ENCODE results near the gene LGI1.

The LGI1 gene

DNA sequence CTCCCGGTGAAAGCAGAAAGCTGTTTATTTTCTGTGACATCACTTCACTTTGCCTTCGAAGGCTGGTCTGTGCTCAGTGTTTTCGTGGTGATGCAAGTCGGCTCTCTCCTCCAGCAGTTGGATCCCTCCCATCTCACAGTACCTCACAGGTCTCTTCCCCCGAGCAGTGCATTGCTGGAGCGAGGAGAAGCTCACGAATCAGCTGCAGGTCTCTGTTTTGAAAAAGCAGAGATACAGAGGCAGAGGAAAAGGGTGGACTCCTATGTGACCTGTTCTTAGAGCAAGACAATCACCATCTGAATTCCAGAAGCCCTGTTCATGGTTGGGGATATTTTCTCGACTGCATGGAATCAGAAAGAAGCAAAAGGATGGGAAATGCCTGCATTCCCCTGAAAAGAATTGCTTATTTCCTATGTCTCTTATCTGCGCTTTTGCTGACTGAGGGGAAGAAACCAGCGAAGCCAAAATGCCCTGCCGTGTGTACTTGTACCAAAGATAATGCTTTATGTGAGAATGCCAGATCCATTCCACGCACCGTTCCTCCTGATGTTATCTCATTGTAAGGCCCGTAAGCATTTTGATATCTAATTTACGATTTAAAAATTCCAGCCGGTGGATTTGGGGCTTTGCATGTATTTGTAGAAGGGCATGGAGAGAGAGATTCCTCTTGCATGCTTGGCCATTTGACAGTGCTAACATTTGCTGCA, at the start of gene LGI1:
Gene LGI1 (plus strand): TSS at position 136 of the 707 bp plus-strand sequence. CDS start 209 bp downstream, at position 345.
- H3K27ac Mint-ChIP-seq, result peak within 1 kb of the TSS; percentile 41
- no peaks in the 10 kb centered on the region for H3K4me1 Mint-ChIP-seq
- H3K4me3 Mint-ChIP-seq, result no peak within 1 kb of the TSS
- ATAC-seq (no peak), DNase-seq (ENCODE audit: low spot score in 2 of 2) (no peak)
- no peaks in the 10 kb centered on the region for H3K36me3 Mint-ChIP-seq
- no peaks in the 10 kb centered on the region for H3K9me3 Mint-ChIP-seq

DNA sequence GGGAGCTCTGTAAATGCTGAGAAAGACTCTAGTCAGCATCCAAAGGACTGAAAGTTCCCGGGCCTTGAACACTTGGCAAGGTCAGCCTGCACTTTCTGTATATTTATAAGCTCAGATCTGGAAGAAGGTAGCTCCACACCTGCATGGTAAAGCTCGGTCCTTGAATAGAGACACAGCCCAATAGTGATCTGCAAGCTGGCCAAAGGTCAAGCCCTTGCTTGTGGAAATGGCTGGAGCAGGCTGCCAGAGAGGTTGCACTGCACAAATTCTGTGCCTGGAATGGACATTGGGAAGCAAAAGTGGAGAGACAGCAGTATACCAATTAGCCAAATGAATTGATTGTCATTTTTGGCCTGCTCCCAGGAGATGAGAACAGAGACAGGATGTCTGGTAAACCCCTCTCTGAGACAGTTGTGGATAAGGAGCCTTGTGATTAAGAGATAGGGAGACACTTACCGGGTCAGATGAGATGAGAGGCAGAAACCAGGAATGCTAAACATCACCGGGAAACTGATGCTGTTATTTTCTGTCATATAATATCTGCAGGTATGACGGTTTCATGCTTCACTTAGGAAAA, 47.3 kb upstream of the LGI1 start:
- no peaks in the 10 kb centered on the region for H3K36me3 Mint-ChIP-seq
- no peak overlapping the region for H3K4me3 Mint-ChIP-seq

DNA sequence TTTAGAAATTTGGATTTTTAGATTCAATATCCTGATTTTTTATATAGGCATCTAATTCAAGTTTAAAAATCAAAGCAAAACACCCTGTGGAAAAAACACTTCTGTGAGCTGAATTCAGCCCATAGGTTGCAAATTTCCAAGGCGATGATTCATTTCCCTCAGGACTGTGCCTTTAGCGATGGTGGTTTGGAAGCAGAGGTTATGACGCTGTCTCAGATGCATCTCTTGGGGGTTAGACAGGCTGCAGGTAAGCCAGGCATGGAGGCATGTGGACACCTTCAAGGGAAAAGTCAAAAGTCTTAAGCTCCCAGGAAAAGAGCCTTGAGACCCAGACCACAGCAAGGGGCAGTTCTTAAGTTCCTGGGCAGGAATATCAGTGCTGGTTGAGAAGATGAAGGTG, 45.8 kb upstream of the LGI1 start:
- Mint-ChIP-seq H3K9me3 (no peaks in the 10 kb centered on the region), H3K36me3 (no peaks in the 10 kb centered on the region), H3K27ac (no peak overlapping the region), H3K4me3 (no peak overlapping the region), H3K4me1 (no peaks in the 10 kb centered on the region)
- ATAC-seq (no peak), DNase-seq (ENCODE audit: low spot score in 2 of 2) (no peak)

More for the DNA sequence above, 47.3 kb upstream of the LGI1 start:
- DNase-seq (ENCODE audit: low spot score in 2 of 2) (no peak), ATAC-seq (no peak)
- Mint-ChIP-seq H3K27ac (no peak overlapping the region), H3K4me1 (no peaks in the 10 kb centered on the region), H3K9me3 (no peaks in the 10 kb centered on the region)

DNA sequence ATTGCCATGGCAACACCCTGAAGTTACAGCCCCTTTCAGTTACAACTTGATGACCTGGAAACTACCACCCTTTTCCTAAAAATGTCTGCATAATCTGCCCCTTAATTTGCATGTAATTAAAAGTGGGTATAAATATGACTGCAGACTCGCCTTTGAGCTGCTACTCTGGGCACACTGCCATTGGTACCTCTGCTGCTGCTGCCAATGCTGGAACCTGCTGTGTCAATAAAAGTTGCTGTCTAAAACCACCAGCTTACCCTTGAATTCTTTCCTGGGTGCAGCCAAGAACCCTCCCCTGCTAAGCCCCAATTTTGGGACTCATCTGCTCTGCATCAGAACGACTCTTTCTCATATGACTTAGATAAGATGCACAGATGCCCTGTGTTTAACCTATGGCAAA, 45.1 kb upstream of the LGI1 start:
- Mint-ChIP-seq H3K27ac (no peak overlapping the region), H3K9me3 (no peaks in the 10 kb centered on the region), H3K4me3 (no peak overlapping the region), H3K4me1 (no peaks in the 10 kb centered on the region), H3K36me3 (no peaks in the 10 kb centered on the region)
- no peak for DNase-seq (ENCODE audit: low spot score in 2 of 2)
- ATAC-seq, result no peak

DNA sequence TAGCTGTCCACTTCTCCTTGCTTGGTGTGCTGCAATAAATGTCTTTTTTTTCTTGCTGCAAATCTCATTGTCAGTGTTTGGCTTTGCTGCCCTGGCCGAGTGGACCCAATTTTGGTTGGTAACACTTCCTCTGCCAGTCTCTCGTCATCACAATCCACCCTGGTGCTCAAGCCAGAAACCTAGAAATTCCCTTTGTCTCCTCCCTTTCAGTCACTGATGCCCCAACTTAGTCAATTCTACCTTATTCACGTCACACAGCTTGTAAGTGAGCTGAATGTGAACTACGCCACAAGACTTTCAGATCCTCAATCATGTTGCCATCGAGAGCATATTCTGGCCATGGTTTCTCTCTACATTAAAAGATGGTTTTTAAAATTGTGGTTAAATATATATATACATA, 42.4 kb upstream of the LGI1 start:
- Mint-ChIP-seq H3K4me3 (no peak overlapping the region), H3K9me3 (no peaks in the 10 kb centered on the region), H3K27ac (no peak overlapping the region), H3K4me1 (no peaks in the 10 kb centered on the region), H3K36me3 (no peaks in the 10 kb centered on the region)
- ATAC-seq (no peak), DNase-seq (ENCODE audit: low spot score in 2 of 2) (no peak)

DNA sequence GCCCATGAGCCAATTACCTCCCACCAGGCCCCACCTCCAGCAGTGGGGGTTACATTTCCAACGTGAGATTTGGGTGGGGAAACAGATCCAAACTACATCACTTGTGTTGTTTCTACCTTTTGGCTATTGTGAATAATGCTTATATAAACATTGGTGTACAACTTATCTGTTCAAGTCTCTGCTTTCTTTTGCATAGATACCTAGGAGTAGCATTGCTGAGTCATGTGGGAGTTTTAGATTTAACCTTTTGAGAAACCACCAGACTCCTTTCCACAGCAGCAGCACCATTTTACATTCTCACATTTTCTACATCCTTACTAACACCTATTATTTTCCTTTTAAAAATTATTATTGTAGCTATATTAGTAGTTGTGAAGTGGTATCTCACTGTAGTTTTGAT, 41.0 kb upstream of the LGI1 start:
- no peak overlapping the region for H3K4me3 Mint-ChIP-seq
- DNase-seq (ENCODE audit: low spot score in 2 of 2) (no peak), ATAC-seq (no peak)
- no peaks in the 10 kb centered on the region for H3K4me1 Mint-ChIP-seq
- H3K36me3 Mint-ChIP-seq, result no peaks in the 10 kb centered on the region
- no peaks in the 10 kb centered on the region for H3K9me3 Mint-ChIP-seq
- H3K27ac Mint-ChIP-seq, result no peak overlapping the region

DNA sequence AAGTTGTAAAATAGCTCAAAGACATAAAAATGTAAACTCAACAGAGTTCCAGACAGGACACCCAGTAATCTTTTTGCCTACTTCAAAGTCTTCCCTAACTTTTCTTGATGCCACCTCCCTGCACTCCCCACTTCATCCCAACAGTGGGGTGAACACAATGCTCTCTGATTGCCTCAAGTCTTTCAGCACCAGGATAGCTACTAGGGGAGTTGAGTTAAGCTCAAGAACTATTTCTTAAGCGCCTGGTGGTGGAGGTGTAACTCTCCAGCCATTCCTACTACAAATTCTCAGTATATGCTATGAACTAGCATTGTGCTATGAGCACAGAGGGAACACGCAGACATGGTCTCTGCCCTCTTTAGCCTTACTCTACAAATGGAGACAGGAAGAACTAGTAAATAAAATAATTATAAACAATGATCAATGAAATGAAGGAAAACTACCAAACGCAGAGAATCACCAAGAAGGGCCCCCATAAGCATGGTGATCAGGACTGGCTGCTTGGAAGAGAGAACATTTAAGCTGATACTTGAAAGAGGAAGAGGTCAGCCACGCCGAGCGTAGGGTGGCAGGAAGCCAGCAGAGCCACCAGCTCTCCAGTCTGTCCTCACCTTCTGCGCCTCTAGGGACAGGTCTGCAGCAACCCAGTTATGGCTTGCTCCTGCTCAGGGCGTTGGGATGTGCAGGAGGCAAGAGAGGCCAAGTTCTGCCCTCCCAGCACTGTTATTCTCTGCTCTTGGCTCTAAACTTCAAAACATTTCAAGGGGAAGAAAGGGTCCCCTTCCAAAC, 38.6 kb upstream of the LGI1 start:
- DNase-seq (ENCODE audit: low spot score in 2 of 2) (no peak), ATAC-seq (peak; percentile 37)
- Mint-ChIP-seq H3K9me3 (no peaks in the 10 kb centered on the region), H3K27ac (no peak overlapping the region), H3K4me1 (no peaks in the 10 kb centered on the region), H3K4me3 (no peak overlapping the region), H3K36me3 (no peaks in the 10 kb centered on the region)

DNA sequence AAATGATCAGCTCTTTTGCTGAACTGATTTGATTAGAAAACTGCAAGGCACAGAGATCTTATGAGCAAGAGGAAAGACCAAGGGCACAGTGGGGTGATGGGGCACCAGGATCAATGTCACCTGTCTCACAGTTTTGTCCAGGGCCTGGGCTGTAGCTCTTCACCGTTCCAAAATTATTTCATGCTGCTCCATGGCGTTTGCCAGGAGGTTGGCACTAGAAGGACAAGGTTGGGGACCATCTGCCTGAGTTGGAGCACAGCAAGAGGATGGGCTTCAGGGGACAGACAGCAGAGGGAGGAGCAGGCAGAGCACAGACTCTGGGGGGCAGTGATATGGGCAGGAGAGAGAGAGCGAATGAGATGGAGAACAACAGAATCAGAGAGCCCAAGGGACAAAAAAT, 37.8 kb upstream of the LGI1 start:
- Mint-ChIP-seq H3K9me3 (no peaks in the 10 kb centered on the region), H3K27ac (no peak overlapping the region), H3K4me1 (no peaks in the 10 kb centered on the region), H3K4me3 (no peak overlapping the region), H3K36me3 (no peaks in the 10 kb centered on the region)
- ATAC-seq (no peak), DNase-seq (ENCODE audit: low spot score in 2 of 2) (no peak)

DNA sequence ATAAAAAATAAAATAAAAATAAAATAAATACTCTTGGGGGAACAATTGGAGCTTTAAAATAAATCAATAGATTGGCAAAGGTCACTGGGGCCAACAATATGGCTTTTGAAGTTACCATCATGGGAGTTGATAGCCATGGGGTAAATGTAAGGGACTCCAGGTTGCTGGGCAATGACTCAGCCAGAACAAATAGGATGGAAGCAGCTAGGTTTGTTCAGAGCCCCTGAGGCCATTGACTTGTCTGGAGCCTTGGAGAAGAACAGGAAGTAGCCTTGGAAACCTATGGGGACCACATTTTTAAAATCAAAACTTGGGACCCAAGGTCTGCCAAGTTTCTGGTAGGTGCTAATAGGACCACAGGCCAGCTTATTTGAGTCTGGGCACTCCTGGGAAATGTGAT, 35.2 kb upstream of the LGI1 start:
- ATAC-seq (no peak), DNase-seq (ENCODE audit: low spot score in 2 of 2) (no peak)
- H3K9me3 Mint-ChIP-seq, result no peaks in the 10 kb centered on the region
- H3K4me1 Mint-ChIP-seq, result no peaks in the 10 kb centered on the region
- H3K36me3 Mint-ChIP-seq, result no peaks in the 10 kb centered on the region
- H3K27ac Mint-ChIP-seq, result no peak overlapping the region
- no peak overlapping the region for H3K4me3 Mint-ChIP-seq

DNA sequence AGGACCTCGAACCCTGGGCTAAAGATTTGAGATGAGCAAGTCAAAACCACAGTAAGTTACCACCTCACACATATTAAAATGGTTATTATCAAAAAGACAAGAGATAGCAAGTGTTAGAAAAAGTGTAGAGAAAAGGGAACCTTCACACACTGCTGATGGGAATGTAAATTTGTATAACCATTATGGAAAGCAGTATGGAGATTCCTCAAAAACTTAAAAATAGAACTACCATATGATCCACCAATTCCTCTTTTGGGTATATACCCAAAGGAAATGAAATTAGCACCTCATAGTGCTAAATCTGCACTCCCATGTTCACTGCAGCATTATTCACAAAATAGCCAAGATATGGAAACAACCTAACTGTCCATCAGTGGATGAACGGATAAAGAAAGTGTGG, 34.6 kb upstream of the LGI1 start:
- Mint-ChIP-seq H3K4me1 (no peaks in the 10 kb centered on the region), H3K27ac (no peak overlapping the region), H3K36me3 (no peaks in the 10 kb centered on the region), H3K4me3 (no peak overlapping the region), H3K9me3 (no peaks in the 10 kb centered on the region)
- DNase-seq (ENCODE audit: low spot score in 2 of 2), result no peak
- no peak for ATAC-seq

DNA sequence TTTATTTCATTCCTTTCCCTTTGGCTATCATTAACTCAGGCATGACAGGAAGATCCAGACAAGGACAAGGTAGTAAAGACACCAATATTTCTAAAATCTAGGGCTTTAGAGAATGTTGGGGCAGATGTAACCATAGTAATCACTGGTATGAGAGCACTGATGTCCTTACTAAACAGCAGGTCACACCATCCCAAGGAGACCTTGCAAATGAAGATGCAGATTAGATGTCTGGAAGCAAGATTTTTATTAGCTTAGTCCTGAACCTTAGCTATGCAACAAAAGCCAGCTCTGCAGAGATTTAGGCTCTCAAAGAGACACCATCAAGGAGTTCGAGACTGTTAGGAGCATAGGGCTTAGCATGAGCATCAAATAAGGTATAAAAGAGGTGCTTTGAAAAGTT, 31.7 kb upstream of the LGI1 start:
- ATAC-seq, result no peak
- no peak for DNase-seq (ENCODE audit: low spot score in 2 of 2)
- Mint-ChIP-seq H3K9me3 (no peaks in the 10 kb centered on the region), H3K4me1 (no peaks in the 10 kb centered on the region), H3K4me3 (no peak overlapping the region), H3K27ac (no peak overlapping the region), H3K36me3 (no peaks in the 10 kb centered on the region)

DNA sequence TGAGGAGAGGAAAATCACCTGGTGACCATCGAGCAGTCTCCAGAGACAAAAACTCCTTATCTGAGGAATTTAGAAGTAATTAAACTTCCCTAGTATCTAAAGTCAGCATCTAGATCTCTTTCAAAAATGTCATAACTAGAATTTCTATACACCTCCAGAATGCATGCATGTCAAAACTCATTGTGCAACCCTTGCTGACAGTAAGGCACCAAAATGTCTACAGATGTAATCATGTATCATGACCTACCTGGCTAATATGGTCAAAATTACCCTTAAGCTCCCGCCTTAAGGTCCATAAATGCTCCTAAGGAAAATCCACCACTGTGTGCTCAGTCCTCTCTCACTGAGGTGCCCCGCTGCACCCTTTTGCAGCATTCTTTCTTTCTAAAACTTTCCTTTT, 16.4 kb upstream of the LGI1 start:
- no peak for DNase-seq (ENCODE audit: low spot score in 2 of 2)
- Mint-ChIP-seq H3K9me3 (no peaks in the 10 kb centered on the region), H3K4me3 (no peak overlapping the region)

DNA sequence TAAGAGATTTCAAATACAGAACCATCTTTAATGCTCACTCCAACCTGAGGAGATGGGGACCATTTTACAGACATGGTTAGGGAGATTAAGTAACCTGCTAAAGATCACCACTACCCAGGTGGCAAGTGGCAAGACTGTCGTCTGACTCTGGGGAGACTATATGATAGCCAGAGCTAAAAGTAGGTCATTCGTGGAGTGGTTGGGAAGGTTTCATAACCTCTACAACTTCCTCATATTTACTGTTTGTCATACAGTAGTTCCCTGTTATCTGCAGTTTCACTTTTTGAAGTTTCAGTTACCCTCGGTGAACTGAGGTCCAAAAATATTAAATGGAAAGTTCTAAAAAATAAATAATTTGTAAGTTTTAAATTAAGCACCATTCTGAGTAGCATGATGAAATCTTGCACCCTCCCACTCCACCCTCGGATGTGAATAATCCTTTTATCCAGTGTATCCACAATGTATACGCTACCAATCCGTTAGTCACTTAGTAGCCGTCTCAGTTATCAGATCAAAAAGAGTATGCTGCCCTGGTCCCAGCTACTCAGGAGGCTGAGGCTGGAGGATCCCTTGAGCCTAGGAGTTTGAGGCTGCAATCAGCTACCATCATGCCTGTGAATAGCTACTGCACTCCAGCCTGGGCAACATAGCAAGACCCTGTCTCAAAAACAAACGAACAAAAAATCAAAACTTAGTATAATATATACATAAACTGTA, 14.9 kb upstream of the LGI1 start:
- no peak overlapping the region for H3K4me3 Mint-ChIP-seq
- no peak for DNase-seq (ENCODE audit: low spot score in 2 of 2)
- no peaks in the 10 kb centered on the region for H3K9me3 Mint-ChIP-seq
- no peaks in the 10 kb centered on the region for H3K4me1 Mint-ChIP-seq
- H3K27ac Mint-ChIP-seq, result no peak overlapping the region
- no peak for ATAC-seq
- no peaks in the 10 kb centered on the region for H3K36me3 Mint-ChIP-seq

More for the DNA sequence above, 16.4 kb upstream of the LGI1 start:
- Mint-ChIP-seq H3K4me1 (no peaks in the 10 kb centered on the region), H3K36me3 (no peaks in the 10 kb centered on the region), H3K27ac (no peak overlapping the region)
- ATAC-seq, result no peak

DNA sequence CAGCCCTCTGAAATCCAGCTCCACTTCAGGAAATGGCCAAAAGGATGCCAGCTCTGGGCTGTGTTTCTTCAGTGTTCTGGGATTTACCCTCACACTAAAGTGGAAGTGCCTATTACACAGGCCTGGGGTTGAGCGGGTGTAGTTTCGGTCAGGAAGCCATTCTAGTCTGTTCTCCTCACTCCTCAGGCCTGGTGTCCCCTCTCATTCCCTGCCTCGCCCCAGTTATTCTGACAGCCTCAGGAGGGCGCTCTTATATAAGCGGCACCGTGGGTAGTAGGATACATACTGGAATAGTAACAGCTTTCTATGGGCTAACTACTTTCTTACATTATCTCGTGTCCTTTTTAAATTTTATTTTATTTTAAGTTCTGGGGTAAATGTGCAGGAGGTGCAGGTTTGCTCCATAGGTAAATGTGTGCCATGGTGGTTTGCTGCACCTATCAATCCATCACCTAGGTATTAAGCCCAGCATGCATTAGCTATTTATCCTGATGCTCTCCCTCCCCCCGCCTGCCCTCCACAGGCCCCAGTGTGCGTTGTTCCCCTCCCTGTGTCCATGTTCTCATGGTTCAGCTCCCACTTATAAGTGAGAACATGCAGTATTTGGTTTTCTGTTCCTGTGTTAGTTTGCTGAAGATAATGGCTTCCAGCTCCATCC, 12.2 kb upstream of the LGI1 start:
- no peak overlapping the region for H3K27ac Mint-ChIP-seq
- no peaks in the 10 kb centered on the region for H3K4me1 Mint-ChIP-seq
- no peak for DNase-seq (ENCODE audit: low spot score in 2 of 2)
- no peaks in the 10 kb centered on the region for H3K36me3 Mint-ChIP-seq
- no peak overlapping the region for H3K4me3 Mint-ChIP-seq
- ATAC-seq, result no peak
- no peaks in the 10 kb centered on the region for H3K9me3 Mint-ChIP-seq

DNA sequence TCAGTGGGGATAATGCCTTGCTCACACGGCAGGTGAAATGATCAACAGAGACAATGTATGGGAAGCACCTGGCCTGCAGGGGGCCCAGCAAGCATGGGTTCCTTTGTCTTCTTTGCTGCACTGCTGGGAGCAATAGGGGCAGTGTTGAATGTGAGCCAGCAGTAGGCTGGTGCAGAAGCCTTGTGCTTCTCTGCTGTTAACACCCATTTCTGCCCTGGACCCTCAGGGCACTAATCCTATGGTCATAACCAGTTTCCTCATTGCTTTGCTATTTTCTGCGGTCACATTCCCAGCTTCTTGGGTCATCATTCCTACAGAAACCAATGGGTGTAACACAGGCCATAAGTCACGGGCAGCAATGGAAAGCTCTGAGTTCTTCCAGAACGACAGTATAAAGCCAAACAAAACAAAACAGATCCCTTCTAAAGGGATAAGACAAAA, 10.9 kb upstream of the LGI1 start:
- no peaks in the 10 kb centered on the region for H3K36me3 Mint-ChIP-seq
- no peak overlapping the region for H3K27ac Mint-ChIP-seq
- DNase-seq (ENCODE audit: low spot score in 2 of 2), result no peak
- no peaks in the 10 kb centered on the region for H3K4me1 Mint-ChIP-seq
- H3K9me3 Mint-ChIP-seq, result no peaks in the 10 kb centered on the region
- H3K4me3 Mint-ChIP-seq, result no peak overlapping the region
- no peak for ATAC-seq

Data from stimulated activated effector memory CD8-positive, alpha-beta T cell treated with anti-CD3 and anti-CD28 coated beads, Interleukin-12 subunit alpha, Interleukin-12 subunit beta, amount 100 ng/mL, for 72 hours (primary cell).